ENCODE measurements around the gene HDAC4.

Gene HDAC4

DNA sequence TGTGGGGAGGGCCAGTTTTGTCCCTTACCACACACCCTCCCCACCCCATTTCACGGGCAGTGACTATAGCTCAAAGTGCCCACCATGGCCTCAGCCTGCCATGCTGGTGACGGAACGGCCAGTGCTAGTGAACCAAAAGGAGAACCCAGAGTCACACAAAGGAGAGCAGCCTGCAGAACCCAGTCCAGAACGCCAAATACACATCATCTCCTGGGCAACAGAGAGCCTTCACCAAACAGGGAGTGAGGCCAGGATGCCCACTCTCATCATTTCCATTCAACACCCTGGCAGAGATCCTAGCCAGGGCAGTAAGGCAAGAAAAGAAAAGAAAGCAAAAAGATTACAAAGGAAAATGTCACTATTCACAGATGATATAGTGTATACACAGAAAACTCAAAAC is 38.3 kb downstream of the HDAC4 start:
- in situ Hi-C loops (cut with HindIII; ENCODE audit: low pct_ligation_motif_present, low pct_unique_long_range_greater_than_20kb, low sequenced_read_pairs) = no loop called here
- DNase-seq = no peak

DNA sequence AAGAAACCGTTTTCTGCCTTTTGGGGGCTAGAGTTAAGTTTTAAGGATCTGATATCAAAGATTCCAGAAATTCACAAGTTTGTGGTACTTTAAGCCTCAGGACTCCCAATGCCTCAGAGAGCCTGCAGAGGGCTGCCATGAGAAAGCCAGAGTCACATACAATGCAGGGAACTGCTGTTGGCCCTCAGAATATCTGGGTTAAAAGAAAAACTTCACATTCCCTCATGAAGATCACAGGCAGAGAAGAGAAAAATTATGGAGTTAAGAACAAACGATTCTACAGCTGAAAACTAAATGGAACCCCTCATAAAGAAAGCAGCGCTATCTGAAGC is 39.5 kb downstream of the HDAC4 start:
- no peak for DNase-seq
- in situ Hi-C loops (cut with HindIII; ENCODE audit: low pct_ligation_motif_present, low pct_unique_long_range_greater_than_20kb, low sequenced_read_pairs) = no loop called here

DNA sequence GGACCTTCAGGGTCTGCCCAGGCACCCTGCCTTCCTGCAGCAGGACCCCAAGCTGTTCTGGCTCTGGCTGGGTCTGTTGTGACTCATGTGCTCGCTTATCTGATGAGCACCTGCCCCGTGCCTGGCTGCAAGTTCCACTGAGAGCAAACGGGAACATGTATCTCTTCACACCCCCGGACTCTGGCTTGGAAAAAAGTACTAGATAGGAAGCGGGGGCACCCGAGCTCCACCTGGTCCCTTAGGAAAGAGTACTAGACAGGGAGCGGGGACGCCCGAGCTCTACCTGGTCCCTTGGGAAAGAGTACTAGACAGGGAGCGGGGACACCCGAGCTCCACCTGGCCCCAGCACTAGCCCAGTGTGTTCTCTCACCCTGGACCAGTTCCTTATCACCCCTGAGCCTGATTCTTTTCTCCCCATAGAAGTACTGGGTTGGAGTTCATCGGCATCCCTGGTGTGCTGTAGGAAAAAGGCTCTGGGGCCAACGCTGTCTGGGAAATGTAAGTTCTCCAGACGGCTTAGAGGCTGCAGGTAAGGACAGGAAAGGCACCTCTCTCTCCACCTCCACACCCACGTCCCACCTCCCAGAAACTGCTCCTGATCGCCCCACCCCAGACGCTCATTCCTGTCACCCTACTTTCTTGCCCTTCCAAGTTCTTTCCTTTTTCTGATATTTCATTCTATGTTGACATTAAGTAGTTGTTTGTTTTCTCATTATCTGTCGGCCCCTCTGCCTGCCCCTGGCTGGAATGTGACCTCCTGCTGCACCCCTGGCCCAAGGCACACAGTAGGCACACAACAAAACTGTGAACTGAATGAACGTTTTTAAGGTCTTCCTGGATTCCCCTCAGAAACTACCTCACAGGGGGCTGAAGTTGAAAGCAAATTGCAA is 40.2 kb downstream of the HDAC4 start:
- in situ Hi-C loops (cut with HindIII; ENCODE audit: low pct_ligation_motif_present, low pct_unique_long_range_greater_than_20kb, low sequenced_read_pairs) = no loop called here
- no peak for DNase-seq

DNA sequence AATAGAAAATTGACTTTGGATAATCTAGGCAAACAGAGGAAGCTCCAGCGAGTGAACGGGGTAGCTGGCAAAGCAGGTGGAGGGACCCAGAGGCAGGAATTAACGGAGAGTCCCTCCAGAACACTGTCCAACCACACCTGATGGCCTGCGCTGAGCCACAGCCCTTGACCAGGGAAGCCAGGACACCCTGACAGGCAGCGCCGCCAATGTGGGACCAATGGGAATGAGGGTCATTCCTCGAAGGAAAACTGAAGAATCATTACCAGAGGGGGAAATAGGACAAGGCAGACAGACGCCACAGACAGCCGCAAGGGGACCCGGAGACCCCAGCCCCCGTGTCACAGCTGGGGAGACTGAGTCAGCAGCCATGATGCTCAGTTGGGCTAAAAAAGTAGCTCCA is 40.8 kb downstream of the HDAC4 start:
- in situ Hi-C loops (cut with HindIII; ENCODE audit: low pct_ligation_motif_present, low pct_unique_long_range_greater_than_20kb, low sequenced_read_pairs) = no loop called here
- DNase-seq = no peak

DNA sequence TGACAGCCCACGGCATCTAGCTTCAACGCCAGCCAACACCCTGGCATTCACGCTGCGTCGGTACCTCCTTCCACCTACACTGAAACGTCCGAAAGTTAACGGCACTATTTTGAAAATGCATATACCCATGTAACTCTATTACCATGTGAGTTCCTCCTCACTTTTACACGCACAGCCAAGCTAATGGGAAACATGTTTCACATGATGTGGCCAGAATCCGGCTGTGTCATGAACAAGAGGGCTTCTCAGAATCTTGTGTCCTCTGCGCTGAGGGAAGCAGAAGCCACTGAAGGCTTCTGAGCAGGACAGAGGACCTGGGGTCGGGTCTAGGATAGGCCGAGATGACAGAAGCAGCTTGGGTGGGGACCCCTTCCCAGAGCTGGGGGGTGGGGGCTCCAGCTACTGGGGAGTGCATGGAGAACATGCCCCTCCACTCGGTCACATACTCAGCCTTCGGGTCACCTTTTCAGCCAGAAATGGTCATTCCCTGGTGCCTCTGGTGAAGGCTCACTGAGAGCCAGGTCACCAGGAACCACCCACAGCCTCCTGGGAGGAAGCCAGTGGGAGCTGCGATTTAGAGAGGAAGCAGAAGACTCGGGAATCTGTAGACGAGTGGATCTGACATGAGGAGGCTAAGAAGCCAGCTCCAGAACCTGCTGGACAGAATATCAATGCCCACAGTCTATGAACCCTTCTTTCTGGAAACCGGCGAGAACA is 41.5 kb downstream of the HDAC4 start:
- no peak for DNase-seq
- in situ Hi-C loops (cut with HindIII; ENCODE audit: low pct_ligation_motif_present, low pct_unique_long_range_greater_than_20kb, low sequenced_read_pairs) = no loop called here

DNA sequence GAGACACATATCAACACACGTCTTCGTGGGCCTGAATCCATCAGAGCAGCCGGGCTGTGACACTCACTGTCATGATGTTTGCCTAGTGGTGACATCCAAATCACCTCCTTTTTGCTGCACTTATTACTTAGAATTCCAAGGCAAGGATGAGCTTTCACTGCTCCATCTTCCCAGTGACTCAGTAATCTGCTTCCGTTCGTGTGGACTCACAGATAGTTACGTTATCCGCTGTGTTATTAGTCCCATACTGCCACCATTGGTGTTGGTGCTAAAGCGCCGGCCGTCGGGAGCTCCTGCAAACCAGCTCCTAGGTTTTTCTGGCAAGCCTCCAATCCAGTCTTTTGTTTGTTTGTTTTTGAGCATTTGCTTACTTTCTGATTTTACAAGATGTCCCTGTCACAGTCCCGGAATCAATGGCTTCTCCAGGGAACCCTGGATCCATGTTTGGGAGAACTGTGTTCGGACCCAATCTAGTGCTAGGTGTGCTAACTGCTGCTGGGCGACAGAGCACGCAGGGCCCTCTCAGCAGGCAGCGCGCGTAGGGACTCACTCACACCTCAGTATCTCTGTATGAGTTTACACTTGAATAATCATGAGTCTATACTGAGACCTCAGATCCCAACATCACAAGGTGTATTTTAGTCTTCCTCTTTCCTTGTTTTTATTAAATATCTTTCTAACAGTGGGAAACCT is 42.6 kb downstream of the HDAC4 start:
- in situ Hi-C loops (cut with HindIII; ENCODE audit: low pct_ligation_motif_present, low pct_unique_long_range_greater_than_20kb, low sequenced_read_pairs) = no loop called here
- DNase-seq = no peak

DNA sequence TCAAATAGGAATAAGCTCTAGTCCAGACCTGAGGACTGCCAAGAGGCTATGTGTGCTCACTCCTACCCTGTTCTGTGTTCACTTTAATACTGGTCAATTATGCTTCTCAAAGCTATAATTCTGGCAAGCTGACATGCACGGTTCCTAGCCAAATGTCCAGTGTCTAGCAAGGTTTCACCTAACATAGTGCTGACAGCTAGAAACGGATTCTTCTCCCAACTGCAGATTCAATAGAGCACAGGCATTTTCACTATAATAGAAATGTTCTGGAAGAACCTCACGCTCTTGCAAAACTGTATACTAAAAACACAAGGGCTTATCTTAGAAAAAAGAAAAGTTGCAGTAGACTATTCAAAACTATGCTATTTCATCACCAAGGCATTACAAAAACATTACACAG is 45.1 kb downstream of the HDAC4 start:
- no peak for DNase-seq
- in situ Hi-C loops (cut with HindIII; ENCODE audit: low pct_ligation_motif_present, low pct_unique_long_range_greater_than_20kb, low sequenced_read_pairs) = no loop called here

DNA sequence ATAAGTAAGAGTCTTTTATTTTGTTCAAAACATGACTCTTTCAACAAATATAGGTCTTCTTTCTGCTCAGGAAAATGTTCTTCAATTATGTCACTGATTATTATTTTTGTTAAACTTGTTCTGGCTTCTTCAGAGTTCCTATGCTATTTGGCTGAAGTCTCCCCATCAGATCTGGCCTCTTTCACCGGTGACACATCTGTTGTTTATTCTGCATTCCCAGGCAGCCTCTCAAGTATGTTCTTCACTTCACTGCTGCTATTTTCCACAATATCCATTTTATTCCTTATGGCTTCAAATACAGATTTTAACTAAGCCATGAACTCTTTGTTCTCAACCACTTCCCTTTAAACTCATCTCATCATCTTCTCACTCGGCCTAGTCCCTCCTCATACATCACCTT is 45.7 kb downstream of the HDAC4 start:
- no peak for DNase-seq
- in situ Hi-C loops (cut with HindIII; ENCODE audit: low pct_ligation_motif_present, low pct_unique_long_range_greater_than_20kb, low sequenced_read_pairs) = no loop called here

DNA sequence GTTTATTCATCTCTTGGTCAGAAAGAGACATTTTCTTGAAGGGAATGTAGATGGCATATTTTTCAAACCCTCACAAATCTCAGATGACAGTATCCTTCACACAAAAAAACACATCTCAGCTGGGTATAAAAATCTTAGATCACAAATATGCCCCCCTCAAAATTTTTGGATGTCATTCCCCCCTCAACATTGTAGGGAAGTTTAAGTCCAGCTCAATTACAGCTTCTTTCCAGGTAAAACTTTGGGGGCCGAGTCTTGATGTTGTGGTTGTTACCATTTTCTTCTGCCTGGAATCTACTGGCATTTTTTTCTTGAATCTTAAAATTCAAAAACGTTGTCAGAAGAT is 46.1 kb downstream of the HDAC4 start:
- DNase-seq = no peak
- in situ Hi-C loops (cut with HindIII; ENCODE audit: low pct_ligation_motif_present, low pct_unique_long_range_greater_than_20kb, low sequenced_read_pairs) = no loop called here

DNA sequence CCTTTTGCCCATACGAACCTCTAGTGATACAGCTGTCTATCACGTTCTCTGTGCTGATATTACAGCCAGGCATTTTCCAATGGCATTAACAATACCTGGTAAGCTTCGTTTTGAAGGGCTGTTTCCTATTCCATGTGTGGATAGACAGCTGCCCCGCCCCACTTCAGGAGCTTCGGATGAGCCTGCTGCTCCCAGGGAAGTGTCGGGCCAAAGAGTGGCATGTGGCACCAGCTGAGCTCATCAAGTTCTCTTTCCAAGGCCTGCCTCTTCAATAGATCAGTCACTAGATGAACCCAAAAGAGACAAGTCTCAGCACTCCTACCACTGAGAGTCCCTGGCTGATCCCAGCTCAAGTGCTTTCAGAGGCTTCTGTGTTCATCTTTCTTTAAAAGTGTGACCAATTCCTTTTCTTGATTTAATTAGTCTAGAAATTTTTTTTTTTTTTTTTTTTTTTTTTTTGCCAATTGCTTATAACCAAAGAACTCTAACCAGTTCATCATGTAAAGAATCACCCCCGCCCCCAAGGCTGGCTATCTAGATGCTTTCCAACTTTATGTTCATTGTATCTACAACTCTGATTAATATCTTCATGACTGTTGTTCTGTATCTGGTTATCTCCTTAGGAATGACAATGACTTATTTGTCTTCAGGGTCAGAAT is 46.6 kb downstream of the HDAC4 start:
- in situ Hi-C loops (cut with HindIII; ENCODE audit: low pct_ligation_motif_present, low pct_unique_long_range_greater_than_20kb, low sequenced_read_pairs) = no loop called here
- DNase-seq = no peak

DNA sequence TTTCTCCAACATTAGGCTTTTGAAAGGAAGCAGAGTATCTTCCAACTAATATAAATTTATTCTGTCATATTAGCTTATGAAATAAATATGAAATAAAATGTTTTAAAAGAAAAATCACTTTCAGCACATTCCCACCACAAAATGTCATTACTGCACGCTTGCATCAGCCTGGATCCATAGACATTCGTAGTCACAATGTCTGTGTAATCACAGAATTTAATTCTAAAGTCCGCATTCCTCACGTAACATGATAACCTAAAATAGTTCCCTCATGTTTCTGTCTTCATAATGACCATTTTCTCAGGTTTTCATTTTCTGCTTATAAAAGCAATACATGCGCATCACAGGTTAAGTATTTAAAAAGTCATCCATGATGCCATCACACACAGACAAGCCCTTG is 47.1 kb downstream of the HDAC4 start:
- DNase-seq = no peak
- in situ Hi-C loops (cut with HindIII; ENCODE audit: low pct_ligation_motif_present, low pct_unique_long_range_greater_than_20kb, low sequenced_read_pairs) = no loop called here

DNA sequence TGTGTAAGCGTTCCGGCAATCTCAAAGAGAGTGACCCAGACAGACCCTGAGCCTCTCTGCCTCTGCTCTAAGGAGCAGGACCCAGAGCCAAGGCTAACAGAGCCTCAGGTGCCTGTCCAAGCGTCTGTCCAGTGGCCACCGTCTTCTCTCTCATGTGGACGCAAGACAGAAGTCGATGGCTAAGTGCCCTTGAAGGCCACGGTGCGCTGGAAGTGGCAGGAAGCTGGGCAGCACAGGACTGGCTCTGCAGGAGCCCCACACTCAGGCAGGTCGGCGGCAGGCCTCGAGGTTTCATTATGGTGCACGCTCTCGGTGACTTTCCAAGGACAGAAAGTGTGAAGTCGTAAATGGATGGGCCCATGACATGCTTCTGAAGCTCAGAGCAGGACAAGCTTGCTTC is 49.1 kb downstream of the HDAC4 start:
- in situ Hi-C loops (cut with HindIII; ENCODE audit: low pct_ligation_motif_present, low pct_unique_long_range_greater_than_20kb, low sequenced_read_pairs) = no loop called here

DNA sequence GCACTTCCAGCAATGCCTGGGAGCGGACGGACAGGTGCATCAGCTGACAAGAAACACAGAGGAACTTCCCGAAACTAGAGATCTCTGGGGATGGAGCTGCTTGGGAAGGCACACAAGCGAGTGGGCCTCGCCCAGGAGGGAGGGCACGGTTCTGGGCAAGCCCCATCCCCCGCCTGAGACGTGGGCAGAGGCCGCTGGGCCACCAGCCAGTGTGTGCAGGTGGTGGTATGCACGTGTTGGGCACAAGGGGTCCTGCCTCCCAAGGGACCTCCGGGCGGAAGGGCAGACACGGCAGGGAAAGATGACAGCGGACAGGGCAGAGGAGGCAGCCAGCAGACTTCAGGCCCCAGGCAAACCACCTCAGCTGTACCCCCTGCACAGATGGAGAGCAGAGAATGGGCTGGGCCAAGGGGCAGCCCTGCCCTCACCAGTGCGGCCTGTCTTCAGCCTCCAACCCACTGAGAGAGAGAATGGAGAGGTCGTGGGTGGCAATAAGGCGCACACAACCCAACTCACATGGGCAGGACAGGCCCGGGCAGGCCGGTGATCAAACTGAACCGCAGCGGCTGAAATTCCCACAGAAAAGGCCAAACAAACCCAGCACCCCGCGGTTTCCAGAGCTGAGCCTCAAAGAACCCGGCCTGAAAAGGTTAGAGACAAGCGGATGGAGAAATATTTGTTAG is 51.2 kb downstream of the HDAC4 start:
- DNase-seq = no peak
- in situ Hi-C loops (cut with HindIII; ENCODE audit: low pct_ligation_motif_present, low pct_unique_long_range_greater_than_20kb, low sequenced_read_pairs) = no loop called here

More for the DNA sequence above, 49.1 kb downstream of the HDAC4 start:
- no peak for DNase-seq

DNA sequence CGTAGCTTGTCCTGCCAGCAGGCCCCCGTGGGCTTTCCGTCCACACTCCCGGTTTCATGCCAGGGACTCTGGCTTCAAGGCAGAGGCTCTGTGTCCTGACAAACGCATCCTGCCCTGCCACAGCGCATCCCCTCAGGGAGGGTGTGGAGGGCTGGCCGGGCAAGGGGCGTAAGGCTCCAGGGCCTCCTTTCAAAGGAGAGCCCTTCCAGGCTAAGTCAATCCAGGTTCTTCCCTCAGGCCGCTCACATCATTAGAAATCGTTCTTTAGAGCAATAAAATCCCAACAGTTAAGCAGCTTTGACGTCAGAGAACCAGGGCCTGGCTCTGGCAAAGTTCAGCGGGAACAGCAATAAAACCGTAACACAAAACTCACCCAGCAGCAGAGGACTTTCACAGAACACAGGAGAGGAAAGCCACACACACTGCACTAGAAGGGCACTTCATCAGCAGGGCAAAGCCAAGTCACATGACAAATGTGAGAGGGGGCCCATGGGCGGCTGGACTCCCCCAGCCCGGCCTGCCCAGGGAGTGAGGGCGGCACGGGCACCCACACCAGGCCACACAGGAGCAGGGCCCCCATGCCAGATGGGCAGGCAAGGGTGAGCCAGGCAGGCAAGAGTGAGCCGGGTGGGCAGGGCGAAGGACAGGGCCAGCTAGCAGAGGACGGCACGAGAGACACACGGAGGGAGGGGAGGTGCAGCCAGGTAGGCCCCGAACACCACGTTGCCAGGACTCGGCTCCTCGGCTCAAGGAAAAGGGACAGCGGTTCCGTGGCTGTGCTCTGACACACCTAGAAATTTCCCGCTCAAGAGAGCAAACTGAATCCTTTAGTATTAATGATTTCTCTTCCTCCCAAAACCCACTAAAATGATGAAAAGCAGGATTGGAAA is 52.0 kb downstream of the HDAC4 start:
- in situ Hi-C loops (cut with HindIII; ENCODE audit: low pct_ligation_motif_present, low pct_unique_long_range_greater_than_20kb, low sequenced_read_pairs) = no loop called here
- no peak for DNase-seq

DNA sequence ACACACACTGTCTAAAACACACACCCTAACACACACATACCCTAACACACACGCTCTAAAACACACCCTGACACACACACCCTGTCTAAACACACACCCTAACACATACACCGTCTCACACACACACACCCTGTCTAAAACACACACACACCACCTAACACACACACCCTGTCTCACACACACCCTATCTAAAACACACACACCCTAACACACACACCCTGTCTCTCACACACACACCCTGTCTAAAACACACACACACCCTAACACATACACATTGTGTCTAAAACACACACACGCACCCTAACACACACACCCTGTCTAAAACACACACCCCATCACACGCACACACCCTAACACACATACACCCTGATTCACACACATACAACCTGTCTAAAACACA is 54.1 kb downstream of the HDAC4 start:
- no peak for DNase-seq
- in situ Hi-C loops (cut with HindIII; ENCODE audit: low pct_ligation_motif_present, low pct_unique_long_range_greater_than_20kb, low sequenced_read_pairs) = no loop called here

DNA sequence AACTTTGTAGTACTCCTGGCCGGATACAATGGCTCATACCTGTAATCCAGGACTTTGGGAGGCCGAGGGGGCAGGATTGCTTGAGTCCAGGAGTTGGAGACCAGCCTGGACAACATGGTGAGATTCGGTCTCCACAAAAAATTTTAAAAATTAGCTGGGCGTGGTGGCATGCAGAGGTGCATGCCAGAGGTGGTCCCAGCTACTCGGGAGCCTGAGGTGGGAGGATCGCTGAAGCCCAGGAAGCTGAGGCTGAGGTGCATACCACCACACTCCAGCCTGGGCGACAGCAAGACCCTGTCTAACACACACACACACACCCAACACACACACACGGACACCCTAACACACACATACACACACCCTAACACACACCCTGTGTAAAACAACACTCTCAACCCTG is 55.6 kb downstream of the HDAC4 start:
- no peak for DNase-seq
- in situ Hi-C loops (cut with HindIII; ENCODE audit: low pct_ligation_motif_present, low pct_unique_long_range_greater_than_20kb, low sequenced_read_pairs) = no loop called here

DNA sequence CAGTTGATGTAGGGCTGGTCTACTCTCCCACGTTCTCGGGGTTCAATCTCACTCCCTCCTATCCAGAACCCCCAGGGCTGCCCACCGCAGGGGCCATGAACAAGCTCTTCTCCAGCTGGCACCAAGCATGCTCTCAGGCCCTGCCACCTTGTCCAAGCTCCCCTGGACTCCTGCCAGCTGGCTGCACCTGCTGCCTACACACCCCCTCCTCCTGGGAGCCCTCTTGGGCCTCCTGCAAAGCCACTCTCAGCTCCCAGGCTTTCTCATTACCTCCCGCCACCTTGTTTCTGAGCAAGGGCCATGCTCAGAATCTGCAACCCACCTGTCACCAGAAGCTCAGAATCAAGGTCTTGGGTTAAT is 56.0 kb downstream of the HDAC4 start:
- DNase-seq = no peak
- in situ Hi-C loops (cut with HindIII; ENCODE audit: low pct_ligation_motif_present, low pct_unique_long_range_greater_than_20kb, low sequenced_read_pairs) = no loop called here
